ACC112 (cell line): Measurements from ENCODE around the gene C10orf90.

Source experiments
- H2AFZ ChIP-seq: fragments of 200-600 bp; sonication (generic); one replicate; pipeline ENCODE4 v1.6.0; 2017; ENCODE audit warnings: antibody characterized with exemption, low read length; ENCODE audit not compliant: unreplicated experiment
- H3K27ac ChIP-seq: fragments of 200-600 bp; sonication (generic); 2 replicates; pipeline ENCODE4 v1.5.1; 2014; ENCODE audit warnings: low read depth, mild to moderate bottlenecking, antibody characterized with exemption, low read length, moderate library complexity
- H3K27me3 ChIP-seq: fragments of 200-600 bp; sonication (generic); 2 replicates; pipeline ENCODE4 v1.6.1; 2014; ENCODE audit warnings: mild to moderate bottlenecking, antibody characterized with exemption, low read length, moderate library complexity, mixed read lengths; ENCODE audit not compliant: insufficient read depth
- H3K36me3 ChIP-seq: fragments of 200-600 bp; sonication (generic); 2 replicates; pipeline ENCODE4 v1.6.1; 2016; ENCODE audit warnings: mild to moderate bottlenecking, antibody characterized with exemption, low read length, moderate library complexity, mixed read lengths; ENCODE audit not compliant: insufficient read depth
- H3K4me1 ChIP-seq: fragments of 200-600 bp; sonication (generic); one replicate; pipeline ENCODE4 v1.6.1; 2016; ENCODE audit warnings: low read length, mixed read lengths; ENCODE audit not compliant: insufficient read depth, unreplicated experiment, control insufficient read depth
- H3K4me3 ChIP-seq: fragments of 200-600 bp; sonication (generic); 2 replicates; pipeline ENCODE4 v1.5.1; 2014; ENCODE audit warnings: mild to moderate bottlenecking, low read depth, low read length
- H3K79me2 ChIP-seq: fragments of 200-600 bp; sonication (generic); one replicate; pipeline ENCODE4 v1.6.0; 2016; ENCODE audit warnings: low read length; ENCODE audit not compliant: control insufficient read depth, unreplicated experiment, insufficient read depth

C10orf90 gene

GRCh38 chr10:126586878-126587277, 83.6 kb downstream of the C10orf90 start:
- no peak overlapping the region for H2AFZ ChIP-seq
- H3K27ac ChIP-seq, result no peak overlapping the region
- no peaks in the 10 kb centered on the region for H3K36me3 ChIP-seq
- no peaks in the 10 kb centered on the region for H3K4me1 ChIP-seq
- H3K4me3 ChIP-seq, result no peak overlapping the region
- no peaks in the 10 kb centered on the region for H3K79me2 ChIP-seq
- H3K27me3 ChIP-seq, result peaks cover 84% of the 10 kb centered on the region

GRCh38 chr10:126586128-126586527, 84.4 kb downstream of the C10orf90 start:
- Histone ChIP-seq H3K27ac (no peak overlapping the region), H2AFZ (no peak overlapping the region), H3K79me2 (no peaks in the 10 kb centered on the region), H3K27me3 (peaks cover 88% of the 10 kb centered on the region), H3K36me3 (no peaks in the 10 kb centered on the region), H3K4me1 (no peaks in the 10 kb centered on the region), H3K4me3 (no peak overlapping the region)

DNA sequence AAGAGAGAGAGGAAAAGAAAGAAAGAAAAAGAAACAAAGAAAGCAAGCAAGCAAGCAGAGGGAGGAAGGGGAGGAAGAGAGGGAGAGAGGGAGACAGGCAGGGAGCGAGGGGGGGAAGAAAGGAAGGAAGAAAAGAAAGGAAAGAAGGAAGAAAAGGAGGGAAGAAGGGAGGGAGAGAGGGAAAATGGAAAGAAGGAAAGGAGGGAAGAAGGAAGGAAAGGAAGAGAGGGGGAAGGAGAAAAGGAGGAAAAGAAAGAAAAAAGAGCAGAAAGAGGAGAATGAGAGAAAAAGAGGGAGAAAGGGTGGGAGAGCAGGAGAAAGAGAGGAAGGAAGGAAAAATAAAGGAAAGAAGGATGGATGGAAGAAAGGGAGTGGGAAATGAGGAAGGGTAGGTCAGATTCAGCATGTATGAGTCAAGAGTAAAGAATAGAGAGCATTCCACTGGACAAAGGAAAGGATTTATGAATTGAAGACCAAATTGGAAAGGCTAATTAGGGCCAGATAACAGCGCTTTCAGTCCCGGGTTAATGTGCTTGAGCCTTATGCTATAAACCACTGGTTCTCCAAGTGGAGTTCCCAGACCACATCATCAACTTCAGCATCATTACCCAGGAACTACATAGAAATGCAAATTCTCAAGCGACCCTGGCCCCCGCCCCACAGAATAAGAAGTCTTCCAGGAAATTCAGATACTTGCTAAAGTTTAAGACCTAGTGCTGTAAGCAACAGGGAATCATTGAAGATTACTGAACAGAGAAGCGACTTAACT, 85.1 kb downstream of the C10orf90 start:
- Histone ChIP-seq H3K27me3 (peaks cover 88% of the 10 kb centered on the region), H3K4me3 (no peak overlapping the region), H3K4me1 (no peaks in the 10 kb centered on the region), H2AFZ (no peak overlapping the region), H3K27ac (no peak overlapping the region), H3K36me3 (no peaks in the 10 kb centered on the region), H3K79me2 (no peaks in the 10 kb centered on the region)

- H2AFZ ChIP-seq, result no peak overlapping the region
- no peaks in the 10 kb centered on the region for H3K4me1 ChIP-seq
- H3K4me3 ChIP-seq, result no peak overlapping the region
- peaks cover 82% of the 10 kb centered on the region for H3K27me3 ChIP-seq
- no peaks in the 10 kb centered on the region for H3K79me2 ChIP-seq
- no peak overlapping the region for H3K27ac ChIP-seq
- H3K36me3 ChIP-seq, result no peaks in the 10 kb centered on the region
Measured at GRCh38 chr10:126584836-126585235, 85.7 kb downstream of the C10orf90 start.

DNA sequence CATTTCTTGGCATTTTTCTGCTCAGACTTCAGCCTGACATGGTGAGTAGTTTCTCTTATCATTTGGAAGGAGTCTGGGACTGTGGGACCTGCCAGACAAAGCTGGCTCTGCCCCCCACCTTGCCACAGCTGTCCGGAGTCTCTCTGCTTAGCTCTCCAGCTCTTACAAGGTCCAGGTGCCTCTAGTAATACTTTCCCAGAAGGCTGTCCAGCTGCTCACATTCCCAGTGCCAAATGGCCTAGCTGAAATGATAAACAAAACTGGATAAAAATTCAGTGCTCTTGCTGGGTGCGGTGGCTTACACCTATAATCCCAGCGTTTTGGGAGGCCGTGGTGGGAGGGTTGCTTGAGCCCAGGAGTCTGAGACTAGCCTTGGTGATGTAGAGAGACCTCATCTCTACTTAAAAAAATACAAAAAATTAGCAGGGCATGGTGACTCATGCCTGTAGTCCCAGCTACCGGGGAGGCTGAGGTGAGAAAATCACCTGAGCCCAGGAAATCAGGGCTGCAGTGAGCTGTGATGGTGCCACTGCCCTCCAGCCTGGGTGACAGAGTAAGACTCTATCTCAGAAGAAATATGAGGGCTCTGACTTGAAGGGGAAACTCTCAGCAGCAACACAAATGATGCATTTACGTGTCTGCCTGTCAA, 86.8 kb downstream of the C10orf90 start:
- H3K4me1 ChIP-seq, result no peaks in the 10 kb centered on the region
- H3K4me3 ChIP-seq, result no peak overlapping the region
- H3K79me2 ChIP-seq, result no peaks in the 10 kb centered on the region
- no peak overlapping the region for H2AFZ ChIP-seq
- H3K27me3 ChIP-seq, result peaks cover 77% of the 10 kb centered on the region
- no peaks in the 10 kb centered on the region for H3K36me3 ChIP-seq
- H3K27ac ChIP-seq, result no peak overlapping the region

GRCh38 chr10:126581648-126582046, 88.8 kb downstream of the C10orf90 start:
- no peak overlapping the region for H2AFZ ChIP-seq
- peaks cover 3% of the 10 kb centered on the region; the same call in 1 of the 2 replicates for H3K36me3 ChIP-seq
- no peak overlapping the region for H3K4me3 ChIP-seq
- no peaks in the 10 kb centered on the region for H3K79me2 ChIP-seq
- no peaks in the 10 kb centered on the region for H3K4me1 ChIP-seq
- H3K27me3 ChIP-seq, result peaks cover 61% of the 10 kb centered on the region
- no peak overlapping the region for H3K27ac ChIP-seq

- no peak overlapping the region for H3K4me3 ChIP-seq
- peaks cover 55% of the 10 kb centered on the region for H3K27me3 ChIP-seq
- peaks cover 3% of the 10 kb centered on the region; the same call in 1 of the 2 replicates for H3K36me3 ChIP-seq
- H3K4me1 ChIP-seq, result no peaks in the 10 kb centered on the region
- no peaks in the 10 kb centered on the region for H3K79me2 ChIP-seq
- H3K27ac ChIP-seq, result no peak overlapping the region
- H2AFZ ChIP-seq, result no peak overlapping the region
Measured at GRCh38 chr10:126580873-126581647, 89.4 kb downstream of the C10orf90 start.

DNA sequence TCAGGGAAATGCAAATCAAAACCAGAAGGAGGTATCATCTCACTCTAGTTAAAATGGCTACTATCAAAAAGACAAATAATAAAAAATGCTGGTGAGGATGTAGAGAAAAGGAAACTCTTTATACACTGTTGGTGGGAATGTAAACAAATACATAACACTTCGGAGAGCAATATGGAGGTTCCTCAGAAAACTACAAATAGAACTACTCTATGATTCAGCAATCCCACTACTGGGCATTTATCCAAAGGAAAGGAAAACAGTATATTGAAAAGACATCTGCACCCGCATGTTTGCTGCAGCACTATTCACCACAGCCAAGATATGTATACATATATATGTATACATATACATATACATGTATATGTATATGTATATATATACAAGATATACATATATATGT, 94.2 kb downstream of the C10orf90 start:
- no peaks in the 10 kb centered on the region for H3K79me2 ChIP-seq
- H3K4me3 ChIP-seq, result no peak overlapping the region
- H3K27ac ChIP-seq, result no peak overlapping the region
- H3K4me1 ChIP-seq, result no peaks in the 10 kb centered on the region
- H3K36me3 ChIP-seq, result peaks cover 3% of the 10 kb centered on the region; the same call in 1 of the 2 replicates
- H2AFZ ChIP-seq, result no peak overlapping the region
- H3K27me3 ChIP-seq, result peaks cover 9% of the 10 kb centered on the region; the same call in 1 of the 2 replicates

DNA sequence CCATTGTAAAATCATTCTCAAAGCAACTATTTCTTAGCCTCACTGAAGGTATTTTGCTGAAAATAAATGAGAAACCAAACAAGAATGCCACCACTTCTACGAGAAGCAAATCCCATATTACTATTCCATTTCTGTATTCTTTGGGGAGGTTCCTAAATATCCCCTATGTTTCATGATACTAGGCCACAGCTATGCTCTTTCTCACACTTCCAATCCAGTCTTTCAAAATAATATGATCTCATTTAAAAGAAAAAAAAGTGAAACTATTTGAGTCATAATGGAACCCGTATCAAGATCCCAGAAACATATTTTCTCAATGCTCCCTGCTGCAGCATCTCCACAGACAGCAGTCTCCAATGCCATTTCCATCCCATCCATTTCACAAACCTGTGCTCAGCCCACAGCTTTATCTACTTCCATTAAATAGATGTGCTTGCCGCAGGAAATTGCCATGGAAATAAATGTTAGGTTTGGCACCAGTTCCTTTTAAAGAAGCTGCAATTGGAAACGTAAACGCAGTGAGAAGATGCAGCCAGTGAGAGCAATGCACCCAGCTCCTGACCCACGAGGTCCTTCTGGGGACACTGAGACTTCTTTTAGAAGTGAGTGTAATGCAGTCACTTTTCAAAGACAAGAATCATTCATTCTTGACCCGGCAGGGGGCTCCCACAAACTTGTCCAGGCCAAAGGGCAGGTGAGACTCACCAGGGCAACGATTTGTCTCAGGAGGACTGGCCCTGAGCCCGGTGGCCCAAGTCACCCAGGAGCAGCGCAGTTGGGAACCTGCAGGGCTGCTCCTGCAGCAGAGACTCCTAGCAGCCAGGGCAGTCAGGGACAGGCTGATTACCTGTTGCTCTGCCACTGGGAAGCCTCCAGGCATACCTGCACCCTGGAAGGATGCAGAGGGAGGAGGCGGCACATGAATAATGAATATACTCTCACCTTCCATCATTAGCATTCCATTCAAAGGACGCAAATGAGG, 99.6 kb downstream of the C10orf90 start:
- Histone ChIP-seq H3K4me1 (peaks cover 19% of the 10 kb centered on the region), H2AFZ (peak overlapping the region; percentile 78), H3K27ac (peak overlapping the region; percentile 70; the same call in 1 of the 2 replicates), H3K27me3 (no peaks in the 10 kb centered on the region), H3K79me2 (no peaks in the 10 kb centered on the region), H3K4me3 (peak overlapping the region; percentile 59; the same call in 1 of the 2 replicates), H3K36me3 (no peaks in the 10 kb centered on the region)

GRCh38 chr10:126570245-126570570, 100.3 kb downstream of the C10orf90 start:
- H2AFZ ChIP-seq, result peak overlapping the region; percentile 78
- H3K79me2 ChIP-seq, result no peaks in the 10 kb centered on the region
- H3K36me3 ChIP-seq, result no peaks in the 10 kb centered on the region
- H3K4me1 ChIP-seq, result peaks cover 19% of the 10 kb centered on the region
- no peaks in the 10 kb centered on the region for H3K27me3 ChIP-seq
- H3K4me3 ChIP-seq, result peak overlapping the region; percentile 59
- H3K27ac ChIP-seq, result peak overlapping the region; percentile 70; the same call in 1 of the 2 replicates
